T-cell (primary cell): ENCODE measurements around the gene PANX2. TPM values are rescaled to one million over a fixed set of nuclear protein-coding genes. Genes with fewer than 3 reads are reported as not detected.

Source experiments
- ATAC-seq, 4 experiments: fragments of 200-7000 bp in 3 of 4; fragments of 150-1000 bp in 1 of 4; cut with Tn5 transposase; replicated peaks in 1 of 4; 1 replicate in 3 of 4; 2 replicates in 1 of 4; pipeline ENCODE4 v1.10.0; 2021; ENCODE audit warnings: moderate library complexity in 3 of 4, mild to moderate bottlenecking in 2 of 4, moderate number of reproducible peaks in 1 of 4
- CTCF ChIA-PET, 2 donors: fragments of 300-600 bp; sonication (Branson Sonifier 250); formaldehyde crosslinking; loops; one replicate each; lab custom pipeline; 2022; ENCODE audit warnings: antibody characterized with exemption in 2 of 2; lab: Charles Lee
- POLR2A ChIA-PET, 2 donors: fragments of 300-600 bp; sonication (Branson Sonifier 250); formaldehyde crosslinking; loops; one replicate each; lab custom pipeline; 2022; ENCODE audit warnings: antibody characterized with exemption in 2 of 2; lab: Charles Lee
- DNase-seq, 35 experiments: peaks; one replicate each; pipeline versions ENCODE4 v3.0.0 to v3.0.0-alpha.2; 2013 to 2023
- H3K27ac ChIP-seq: one replicate; pipeline ENCODE4 v1.5.1; 2013; ENCODE audit warnings: low read length
- H3K27me3 ChIP-seq, 2 experiments: replicated peaks in 1 of 2; 1 replicate in 1 of 2; 2 replicates in 1 of 2; pipeline versions ENCODE4 v1.6.1 to v1.7.0; 2013; ENCODE audit warnings: low read length in 1 of 2, mixed read lengths in 1 of 2; ENCODE audit not compliant: control insufficient read depth in 2 of 2, insufficient read depth in 2 of 2; ENCODE audit errors: extremely low read depth in 1 of 2
- H3K36me3 ChIP-seq, 2 donors: 1 replicate in 1 of 2; 2 replicates in 1 of 2; pipeline versions ENCODE4 v1.6.1 to v1.7.0; 2013; ENCODE audit warnings: low read length in 1 of 2; ENCODE audit not compliant: control insufficient read depth in 2 of 2, insufficient read depth in 1 of 2; ENCODE audit errors: extremely low read depth in 1 of 2
- H3K4me1 ChIP-seq, 2 experiments: 1 replicate in 1 of 2; 2 replicates in 1 of 2; pipeline versions ENCODE4 v1.6.1 to v1.7.0; 2013; ENCODE audit warnings: low read length in 2 of 2, mixed read lengths in 1 of 2; ENCODE audit not compliant: insufficient read depth in 2 of 2, control insufficient read depth in 1 of 2; ENCODE audit errors: extremely low read depth in 1 of 2
- H3K4me3 ChIP-seq, 2 donors: 1 replicate in 1 of 2; 2 replicates in 1 of 2; pipeline versions ENCODE4 v1.5.1 to v1.7.0; 2013; ENCODE audit warnings: mild to moderate bottlenecking in 2 of 2, low read length in 1 of 2, moderate library complexity in 1 of 2; ENCODE audit not compliant: control insufficient read depth in 1 of 2; ENCODE audit errors: extremely low read depth in 1 of 2
- H3K9me3 ChIP-seq: 2 replicates; pipeline ENCODE4 v1.7.0; 2013
- H3K27ac Mint-ChIP-seq, 2 donors: one replicate each; pipeline ENCODE4 v1.8.0; 2020 to 2021; ENCODE audit warnings: mild to moderate bottlenecking in 2 of 2, mixed read lengths in 2 of 2
- H3K27me3 Mint-ChIP-seq, 2 donors: one replicate each; pipeline ENCODE4 v1.8.0; 2021 to 2022; ENCODE audit warnings: mixed read lengths in 2 of 2
- H3K36me3 Mint-ChIP-seq: one replicate; pipeline ENCODE4 v1.8.0; 2021; ENCODE audit warnings: mixed read lengths
- H3K4me1 Mint-ChIP-seq, 3 donors: one replicate each; pipeline ENCODE4 v1.8.0; 2020 to 2022; ENCODE audit warnings: mixed read lengths in 3 of 3, mild to moderate bottlenecking in 1 of 3
- H3K4me3 Mint-ChIP-seq, 3 donors: one replicate each; pipeline ENCODE4 v1.8.0; 2020 to 2022; ENCODE audit warnings: mild to moderate bottlenecking in 3 of 3, mixed read lengths in 3 of 3, moderate library complexity in 3 of 3
- H3K9me3 Mint-ChIP-seq, 3 donors: one replicate each; pipeline ENCODE4 v1.8.0; 2020 to 2022; ENCODE audit warnings: mixed read lengths in 3 of 3
- WGBS: methylation state at CpG from one replicate; pipeline ENCODE4 v1.1.5; 2013; ENCODE audit warnings: missing lambda C conversion rate; ENCODE audit not compliant: insufficient coverage; 5-methylcytosine and 5-hydroxymethylcytosine counted together
- total RNA-seq, 35 experiments: library from RNA in 6 of 35; stranded (reverse) in 6 of 35; fragments of 120-200 nt in 1 of 35; gene quantifications; one replicate each; pipeline versions ENCODE4 v1.2.1 to v1.2.4 and lab custom pipeline; 2013 to 2026

The PANX2 gene, protein sequence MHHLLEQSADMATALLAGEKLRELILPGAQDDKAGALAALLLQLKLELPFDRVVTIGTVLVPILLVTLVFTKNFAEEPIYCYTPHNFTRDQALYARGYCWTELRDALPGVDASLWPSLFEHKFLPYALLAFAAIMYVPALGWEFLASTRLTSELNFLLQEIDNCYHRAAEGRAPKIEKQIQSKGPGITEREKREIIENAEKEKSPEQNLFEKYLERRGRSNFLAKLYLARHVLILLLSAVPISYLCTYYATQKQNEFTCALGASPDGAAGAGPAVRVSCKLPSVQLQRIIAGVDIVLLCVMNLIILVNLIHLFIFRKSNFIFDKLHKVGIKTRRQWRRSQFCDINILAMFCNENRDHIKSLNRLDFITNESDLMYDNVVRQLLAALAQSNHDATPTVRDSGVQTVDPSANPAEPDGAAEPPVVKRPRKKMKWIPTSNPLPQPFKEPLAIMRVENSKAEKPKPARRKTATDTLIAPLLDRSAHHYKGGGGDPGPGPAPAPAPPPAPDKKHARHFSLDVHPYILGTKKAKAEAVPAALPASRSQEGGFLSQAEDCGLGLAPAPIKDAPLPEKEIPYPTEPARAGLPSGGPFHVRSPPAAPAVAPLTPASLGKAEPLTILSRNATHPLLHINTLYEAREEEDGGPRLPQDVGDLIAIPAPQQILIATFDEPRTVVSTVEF
- total RNA-seq (under 1 TPM in 3 of 5 donors, not detected in 2; 0.16 to 0.32 (median 0.26) TPM), total RNA-seq (lab: John Stamatoyannopoulos, UW) (0 to 5.3 (median 0.25) reads per million in 29 experiments)
- not detected for total RNA-seq (2013)

DNA sequence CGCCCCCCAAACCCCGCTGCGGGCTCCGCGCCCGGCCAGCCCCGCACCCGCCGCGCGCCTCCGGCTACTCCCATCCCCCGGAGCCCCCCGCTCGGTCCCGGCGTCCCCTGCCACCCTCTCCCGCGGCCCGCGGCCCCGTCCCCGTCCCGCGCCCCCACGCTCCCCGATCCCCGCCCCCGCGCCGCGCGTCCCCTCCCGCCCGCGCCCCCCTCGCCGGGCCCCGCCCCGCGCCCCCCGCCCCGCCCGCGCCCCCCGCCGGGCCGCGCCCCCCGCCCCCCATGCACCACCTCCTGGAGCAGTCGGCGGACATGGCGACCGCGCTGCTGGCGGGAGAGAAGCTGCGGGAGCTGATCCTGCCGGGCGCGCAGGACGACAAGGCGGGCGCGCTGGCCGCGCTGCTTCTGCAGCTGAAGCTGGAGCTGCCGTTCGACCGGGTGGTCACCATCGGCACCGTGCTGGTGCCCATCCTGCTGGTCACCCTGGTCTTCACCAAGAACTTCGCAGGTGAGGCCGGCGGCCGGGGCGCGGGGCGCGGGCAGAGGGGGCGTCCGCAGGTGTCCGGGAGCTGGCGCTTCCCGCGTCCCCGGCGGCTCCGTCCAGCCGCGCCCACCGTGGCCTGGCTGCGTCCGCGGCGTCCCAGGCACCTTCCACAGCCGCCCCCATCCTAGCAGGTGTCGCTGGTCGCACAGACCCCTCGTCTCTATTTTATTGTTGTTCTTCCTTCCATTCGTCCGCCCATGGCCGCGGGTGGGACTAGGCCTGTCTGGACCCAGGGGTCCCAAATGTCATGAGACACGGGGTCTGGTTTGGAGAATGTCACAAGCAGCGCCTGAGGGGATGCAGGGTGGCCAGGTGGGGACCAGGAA is at the start of gene PANX2:
Gene PANX2, plus strand, starts transcription at position 279 of the 866 bp plus-strand sequence. Its CDS starts 0 bp downstream, at position 279.
- ChIA-PET CTCF (no interaction called here), POLR2A (no interaction called here)
- Mint-ChIP-seq H3K36me3 (no peaks in the 10 kb centered on the region), H3K9me3 (no peaks in the 10 kb centered on the region), H3K27me3 (peaks cover 24 to 45% of the 10 kb centered on the region in 2 donors), H3K4me3 (peak within 1 kb of the TSS; percentile 61 to 78 (median 73)), H3K4me1 (peaks cover 4 to 12% (median 6%) of the 10 kb centered on the region in 3 donors), H3K27ac (no peak within 1 kb of the TSS)
- H3K4me3 ChIP-seq = no peak within 1 kb of the TSS
- no peak within 1 kb of the TSS for H3K27ac ChIP-seq
- peaks cover 0 to 6% of the 10 kb centered on the region in 2 experiments for H3K4me1 ChIP-seq
- H3K9me3 ChIP-seq = no peaks in the 10 kb centered on the region
- ATAC-seq (peak in 2 of 4 experiments; percentile 14 to 39), DNase-seq (no peak)
- 50% methylated on average over 56 of the region's 105 CpGs for WGBS
- H3K36me3 ChIP-seq = no peaks in the 10 kb centered on the region
- H3K27me3 ChIP-seq = peaks cover 4 to 61% of the 10 kb centered on the region in 2 experiments

DNA sequence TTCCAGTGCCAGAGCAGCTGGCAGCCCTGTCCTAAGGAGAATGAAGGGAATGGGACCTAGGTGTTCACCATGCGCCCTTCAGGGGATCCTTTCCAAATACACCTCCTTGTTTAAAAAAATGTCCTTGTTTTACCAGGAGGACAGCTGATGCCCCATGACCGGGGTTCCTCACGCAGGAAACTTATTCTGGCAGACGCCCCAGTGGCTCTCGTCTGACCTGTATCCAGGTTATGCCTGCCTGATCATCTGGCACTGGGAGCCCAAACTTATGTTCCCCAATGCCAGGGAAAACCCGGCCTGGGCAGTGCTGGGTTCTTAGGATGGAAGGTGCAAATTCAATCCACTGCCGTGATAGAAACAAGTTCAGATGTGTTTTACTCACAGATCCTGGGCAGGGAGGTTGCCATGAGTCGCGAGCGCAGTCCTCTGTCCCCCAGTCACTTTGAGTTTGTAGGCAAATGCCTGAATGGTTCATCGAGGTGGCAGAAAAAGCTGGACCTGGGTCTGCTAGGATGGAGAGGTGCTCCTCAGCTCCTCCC is 49.3 kb upstream of the PANX2 start:
- no peaks in the 10 kb centered on the region for H3K4me1 Mint-ChIP-seq
- peaks cover 12 to 13% (median 12%) of the 10 kb centered on the region in 3 donors for H3K9me3 Mint-ChIP-seq
- WGBS = 79% methylated on average over 8 of the region's 11 CpGs
- H3K4me3 Mint-ChIP-seq = no peak overlapping the region
- DNase-seq (no peak), ATAC-seq (no peak)
- H3K27ac Mint-ChIP-seq = no peak overlapping the region
- Histone ChIP-seq H3K36me3 (no peaks in the 10 kb centered on the region), H3K4me3 (no peak overlapping the region), H3K9me3 (no peaks in the 10 kb centered on the region), H3K27ac (no peak overlapping the region), H3K4me1 (no peaks in the 10 kb centered on the region), H3K27me3 (peaks cover 0 to 31% of the 10 kb centered on the region in 2 experiments)
- peaks cover 11 to 15% of the 10 kb centered on the region in 2 donors for H3K27me3 Mint-ChIP-seq
- POLR2A ChIA-PET = no interaction called here
- CTCF ChIA-PET = no interaction called here
- H3K36me3 Mint-ChIP-seq = peaks cover 8% of the 10 kb centered on the region

DNA sequence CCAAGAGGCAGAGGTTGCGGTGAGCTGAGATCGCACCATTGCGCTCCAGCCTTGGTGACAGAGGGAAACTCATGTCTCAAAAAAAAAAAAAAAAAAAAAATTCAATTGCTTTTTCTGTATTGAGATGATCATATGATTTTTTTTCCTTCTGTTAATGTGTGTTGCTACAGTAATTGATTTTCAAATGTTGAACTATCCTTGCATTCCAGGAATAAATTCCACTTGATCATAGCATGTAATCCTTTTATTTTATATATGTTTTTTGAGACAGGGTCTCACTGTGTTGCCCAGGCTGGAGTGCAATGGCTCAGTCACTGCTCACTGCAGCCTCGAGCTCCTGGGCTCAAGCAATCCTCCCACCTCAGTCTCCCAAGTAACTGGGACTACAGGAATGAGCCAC is 47.4 kb upstream of the PANX2 start:
- no peaks in the 10 kb centered on the region for H3K4me1 Mint-ChIP-seq
- CTCF ChIA-PET = no interaction called here

DNA sequence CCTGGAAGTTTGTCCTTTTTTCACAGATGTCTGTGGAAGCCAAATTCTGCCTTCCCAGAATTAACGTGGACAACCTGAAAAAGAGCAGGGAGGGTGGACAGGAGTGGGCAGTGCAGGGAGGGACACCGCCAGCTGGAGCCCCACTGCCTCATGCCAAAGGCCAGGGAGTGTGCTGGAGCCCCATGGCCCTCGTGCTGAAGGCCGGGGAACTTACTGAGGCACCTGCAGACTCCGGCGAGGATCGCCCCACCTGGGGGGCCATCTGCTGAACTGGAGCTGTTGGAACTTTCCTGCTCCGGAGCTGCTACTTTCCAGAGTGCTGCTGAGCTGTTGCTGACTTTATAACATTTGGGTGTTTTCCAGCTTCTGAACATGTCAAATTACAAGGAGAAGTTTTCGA is 45.5 kb upstream of the PANX2 start:
- no peak overlapping the region for H3K27ac ChIP-seq
- H3K4me1 ChIP-seq = no peaks in the 10 kb centered on the region
- no peak overlapping the region for H3K27ac Mint-ChIP-seq
- H3K4me3 ChIP-seq = no peak overlapping the region
- H3K36me3 ChIP-seq = no peaks in the 10 kb centered on the region
- H3K27me3 Mint-ChIP-seq = peaks cover 23 to 31% of the 10 kb centered on the region in 2 donors
- H3K36me3 Mint-ChIP-seq = peaks cover 8% of the 10 kb centered on the region
- ATAC-seq (no peak), DNase-seq (no peak)
- ChIA-PET POLR2A (no interaction called here), CTCF (no interaction called here)
- no peaks in the 10 kb centered on the region for H3K4me1 Mint-ChIP-seq
- H3K27me3 ChIP-seq = peaks cover 0 to 20% of the 10 kb centered on the region in 2 experiments
- H3K4me3 Mint-ChIP-seq = no peak overlapping the region
- peaks cover 12 to 13% (median 12%) of the 10 kb centered on the region in 3 donors for H3K9me3 Mint-ChIP-seq
- 92% methylated on average over 9 of the region's 9 CpGs for WGBS
- H3K9me3 ChIP-seq = no peaks in the 10 kb centered on the region

More for the DNA sequence above, 47.4 kb upstream of the PANX2 start:
- peaks cover 0 to 26% of the 10 kb centered on the region in 2 experiments for H3K27me3 ChIP-seq
- POLR2A ChIA-PET = no interaction called here
- DNase-seq (no peak), ATAC-seq (no peak)
- H3K9me3 Mint-ChIP-seq = peaks cover 12 to 13% (median 12%) of the 10 kb centered on the region in 3 donors
- H3K4me3 Mint-ChIP-seq = no peak overlapping the region
- H3K9me3 ChIP-seq = no peaks in the 10 kb centered on the region
- H3K27ac Mint-ChIP-seq = no peak overlapping the region
- H3K27me3 Mint-ChIP-seq = peaks cover 15 to 20% of the 10 kb centered on the region in 2 donors
- no peak overlapping the region for H3K4me3 ChIP-seq
- peaks cover 8% of the 10 kb centered on the region for H3K36me3 Mint-ChIP-seq
- H3K36me3 ChIP-seq = no peaks in the 10 kb centered on the region
- H3K27ac ChIP-seq = no peak overlapping the region
- H3K4me1 ChIP-seq = no peaks in the 10 kb centered on the region
- WGBS = no CpG with 5 or more reads among the region's 4 CpGs

DNA sequence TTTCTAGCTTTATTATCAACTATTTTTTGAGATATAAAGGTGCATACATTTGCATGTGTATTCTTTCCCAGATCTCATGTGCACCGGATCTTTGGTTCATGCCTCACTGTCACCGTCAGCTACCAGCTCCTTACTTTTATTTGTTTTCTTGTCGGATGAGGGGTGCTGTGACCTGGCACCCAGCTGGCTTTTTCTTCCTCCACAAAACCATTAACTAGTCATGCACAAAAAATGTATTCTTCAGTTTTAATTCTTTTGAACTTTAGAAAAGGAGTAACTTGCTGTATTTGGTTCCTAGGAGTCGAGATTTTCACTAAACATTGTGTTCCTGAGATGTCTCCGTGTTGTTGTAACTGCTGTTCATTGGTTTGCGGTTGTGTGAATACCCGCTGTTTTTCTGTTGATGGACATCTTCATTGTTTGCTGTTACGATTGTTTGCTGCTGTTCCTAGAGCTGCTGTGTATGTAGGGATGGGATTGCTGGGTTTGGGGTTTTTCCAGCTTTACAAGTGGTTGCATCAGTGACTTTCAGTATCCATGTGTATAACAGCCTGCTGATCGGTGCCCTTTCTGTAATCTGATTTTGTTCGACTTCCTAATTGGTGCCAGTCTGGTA is 41.3 kb upstream of the PANX2 start:
- DNase-seq (no peak), ATAC-seq (no peak)
- no peaks in the 10 kb centered on the region for H3K4me1 ChIP-seq
- peaks cover 3 to 4% (median 3%) of the 10 kb centered on the region in 3 donors for H3K9me3 Mint-ChIP-seq
- H3K36me3 ChIP-seq = no peaks in the 10 kb centered on the region
- H3K27me3 ChIP-seq = peaks cover 0 to 20% of the 10 kb centered on the region in 2 experiments
- no peak overlapping the region for H3K27ac Mint-ChIP-seq
- POLR2A ChIA-PET = no interaction called here
- H3K36me3 Mint-ChIP-seq = peaks cover 4% of the 10 kb centered on the region
- H3K4me3 ChIP-seq = no peak overlapping the region
- no peak overlapping the region for H3K27ac ChIP-seq
- CTCF ChIA-PET = no interaction called here
- H3K27me3 Mint-ChIP-seq = peaks cover 34 to 43% of the 10 kb centered on the region in 2 donors
- no peaks in the 10 kb centered on the region for H3K9me3 ChIP-seq
- 80% methylated on average over 6 of the region's 10 CpGs for WGBS
- H3K4me1 Mint-ChIP-seq = no peaks in the 10 kb centered on the region
- no peak overlapping the region for H3K4me3 Mint-ChIP-seq
